DOHH2 (cell line): ENCODE data around the gene LENG9.

Source experiments
- CTCF ChIP-seq: fragments of 200-600 bp; sonication (generic); IDR thresholded peaks from one replicate; pipeline ENCODE4 v1.5.1; 2014; ENCODE audit warnings: antibody characterized with exemption, mild to moderate bottlenecking, low read depth, low read length; ENCODE audit not compliant: poor library complexity, severe bottlenecking
- EZH2phosphoT487 ChIP-seq: fragments of 200-600 bp; sonication (generic); IDR thresholded peaks from 2 replicates; pipeline ENCODE4 v1.6.1; 2017; ENCODE audit warnings: borderline replicate concordance, mild to moderate bottlenecking, antibody characterized with exemption, low read length, moderate library complexity, mixed read lengths

GRCh38 chr19:54463531-54464043 lies at the start of gene LENG9:
- TF ChIP-seq CTCF (no peak), EZH2phosphoT487 (no peak)
